Right lobe of liver (tissue), 6 donors: ENCODE results near the gene DLL4. TPM values are rescaled to one million over a fixed set of nuclear protein-coding genes. Genes with fewer than 3 reads are reported as not detected.

ENCODE experiments used
- ATAC-seq, 4 donors: fragments of 200-7000 bp; cut with Tn5 transposase; one replicate each; pipeline ENCODE4 v1.9.1; 2020; ENCODE audit warnings: mild to moderate bottlenecking in 4 of 4, moderate library complexity in 4 of 4
- DNase-seq, 3 donors: peaks; one replicate each; pipeline ENCODE4 v3.0.0-alpha.2; 2020
- H3K27ac ChIP-seq, 3 donors: fragments of 200-600 bp; one replicate each; pipeline ENCODE4 v1.8.0; 2022
- H3K27me3 ChIP-seq, 2 donors: fragments of 200-600 bp; one replicate each; pipeline ENCODE4 v1.8.0; 2022
- H3K36me3 ChIP-seq, 4 donors: fragments of 200-600 bp; sonication (generic) in 1 of 4; one replicate each; pipeline versions ENCODE4 v1.5.1 to v1.8.0; 2017 to 2022; ENCODE audit warnings: control low read depth in 1 of 4
- H3K4me1 ChIP-seq, 4 donors: fragments of 200-600 bp; sonication (generic) in 1 of 4; one replicate each; pipeline versions ENCODE4 v1.5.1 to v1.8.0; 2017 to 2022; ENCODE audit warnings: control low read depth in 1 of 4
- H3K4me3 ChIP-seq, 3 donors: fragments of 200-600 bp; one replicate each; pipeline ENCODE4 v1.8.0; 2022
- H3K9me3 ChIP-seq, 4 donors: fragments of 200-600 bp; sonication (generic) in 1 of 4; one replicate each; pipeline versions ENCODE4 v1.5.1 to v1.8.0; 2017 to 2022; ENCODE audit warnings: control low read depth in 1 of 4
- CTCF ChIP-seq, 4 donors: fragments of 200-600 bp in 3 of 4; fragments of 450-650 bp in 1 of 4; IDR thresholded peaks; one replicate each; pipeline versions ENCODE4 v1.5.1 to v1.8.0; 2016 to 2022; ENCODE audit warnings: antibody characterized with exemption in 4 of 4, mild to moderate bottlenecking in 2 of 4
- POLR2A ChIP-seq: fragments of 450-650 bp; IDR thresholded peaks from one replicate; pipeline ENCODE4 v1.6.1; 2017; ENCODE audit warnings: antibody characterized with exemption, mild to moderate bottlenecking
- WGBS: methylation state at CpG from one replicate; pipeline ENCODE4 v1.1.6; 2018; ENCODE audit warnings: low coverage, low lambda C conversion rate; ENCODE audit not compliant: insufficient coverage; ENCODE audit errors: missing lambda C conversion rate; 5-methylcytosine and 5-hydroxymethylcytosine counted together
- intact Hi-C, 2 donors: fragments of 100-400 bp; cut with DNase I; formaldehyde crosslinking; loops; one replicate each; pipeline versions ENCODE4 v1.11.2 to v1.14.1; 2022
- small RNA-seq, 2 experiments: library from RNA; depleted of rRNA; stranded (forward); fragments of <200 nt; gene quantifications; one replicate each; pipeline ENCODE3, GENCODE V24; 2016
- total RNA-seq, 6 experiments: library from RNA; depleted of rRNA in 2 of 6; stranded (reverse); fragments of >200 nt in 2 of 6; fragmentation: NEBNext Ultra II Directional in 3 of 6; extraction: Animal tissue kit (Norgen Biotek cat#: 25700) in 3 of 6; gene quantifications; one replicate each; pipeline versions ENCODE4 v1.1.0 to v1.2.4, GENCODE V29; 2016 to 2023
- donor health status: DM: no; HTN: yes; CAD: no.
- donor health status: DM: no; HTN: no; CAD: no.
- donor health status: DM: no; HTN: no; CAD: no.
- donor health status: DM: no; HTN: yes; CAD: no.
- donor health status: DM: no; HTN: yes; CAD: no.

The DLL4 gene
- total RNA-seq, 6 experiments from 2014 or later = 2.9 to 8.7 (median 4.2) TPM

- no peak for TF ChIP-seq CTCF (IDR thresholded peaks at IDR 0.05)
- no peak for TF ChIP-seq POLR2A
- Histone ChIP-seq H3K9me3 (no peaks in the 10 kb centered on the region), H3K36me3 (peaks cover 10 to 60% (median 44%) of the 10 kb centered on the region in 4 donors), H3K4me3 (no peak overlapping the region), H3K27me3 (no peaks in the 10 kb centered on the region), H3K27ac (no peak overlapping the region), H3K4me1 (no peaks in the 10 kb centered on the region)
- intact Hi-C loops = no loop called here
- no peak for DNase-seq
- no peak for ATAC-seq
- 94% methylated on average over 7 of the region's 7 CpGs for WGBS
Measured at GRCh38 chr15:40986820-40987219, 57.7 kb downstream of the DLL4 start.

- H3K27ac ChIP-seq = no peak overlapping the region
- H3K4me1 ChIP-seq = no peaks in the 10 kb centered on the region
- peaks cover 10 to 46% (median 33%) of the 10 kb centered on the region in 4 donors for H3K36me3 ChIP-seq
- no peak overlapping the region for H3K4me3 ChIP-seq
- H3K9me3 ChIP-seq = no peaks in the 10 kb centered on the region
- no peaks in the 10 kb centered on the region for H3K27me3 ChIP-seq
- 98% methylated on average over 3 of the region's 4 CpGs for WGBS
- intact Hi-C loops = no loop called here
- no peak for DNase-seq
- TF ChIP-seq CTCF (IDR thresholded peaks at IDR 0.05) = no peak
- TF ChIP-seq POLR2A = no peak
- no peak for ATAC-seq
Measured at GRCh38 chr15:40988156-40988555, 59.0 kb downstream of the DLL4 start.

Small RNA genes lying within 50 kb of the gene (small RNA-seq; reads per million reads assigned to genes)
- gene ISCA1P4 = 0 reads per million in 2 experiments

Other genes starting within 250 kb of the DLL4 start
- 1 to 10 TPM in 2 of 6 experiments, under 1 TPM in 2, not detected in 2; 0.66 to 1.7 (median 1.1) TPM for gene RAD51, start 234.2 kb upstream of the DLL4 start, total RNA-seq
- 10 to 100 TPM; 25.3 to 38.5 (median 29.5) TPM for gene RMDN3, start 174.1 kb upstream of the DLL4 start, total RNA-seq
- 100 to 1,000 TPM in 2 of 6 experiments, 10 to 100 TPM in 4; 65.4 to 181 (median 82.0) TPM for gene GCHFR, start 165.3 kb upstream of the DLL4 start, total RNA-seq
- 1 to 10 TPM in 2 of 6 experiments, under 1 TPM in 4; 0.51 to 1.6 (median 0.83) TPM for gene C15orf62, start 159.4 kb upstream of the DLL4 start, total RNA-seq
- 10 to 100 TPM; 11.5 to 49.3 (median 19.5) TPM for gene ZFYVE19, start 122.3 kb upstream of the DLL4 start, total RNA-seq
- gene DNAJC17, start 121.9 kb upstream of the DLL4 start, total RNA-seq = 10 to 100 TPM in 5 of 6 experiments, 1 to 10 TPM in 1; 7.8 to 23.7 (median 17.7) TPM
- gene PPP1R14D, start 100.6 kb upstream of the DLL4 start, total RNA-seq = not detected
- gene SPINT1, start 85.3 kb upstream of the DLL4 start, total RNA-seq = 1 to 10 TPM; 1.1 to 7.9 (median 3.0) TPM
- not detected for gene RHOV, start 55.1 kb upstream of the DLL4 start, total RNA-seq
- gene VPS18, start 34.9 kb upstream of the DLL4 start, total RNA-seq = 10 to 100 TPM in 5 of 6 experiments, 1 to 10 TPM in 1; 8.4 to 24.7 (median 12.9) TPM
- 10 to 100 TPM in 2 of 6 experiments, 1 to 10 TPM in 1, under 1 TPM in 3; 0.22 to 11.6 (median 0.97) TPM for gene CHAC1, start 24.1 kb downstream of the DLL4 start, total RNA-seq
- gene INO80, start 186.9 kb downstream of the DLL4 start, total RNA-seq = 10 to 100 TPM in 4 of 6 experiments, 1 to 10 TPM in 2; 7.8 to 12.5 (median 11.2) TPM